HuH-7 (cell line): Measurements from ENCODE around the gene NPM3.

Experiments used
- DNase-seq: peaks from one replicate; pipeline ENCODE4 v3.0.0; 2011; ENCODE audit warnings: low spot score

The NPM3 gene

GRCh38 chr10:101758858-101759257, 24.4 kb downstream of the NPM3 start:
- DNase-seq, result no peak

- no peak for DNase-seq
Observed at GRCh38 chr10:101752241-101752640, 31.0 kb downstream of the NPM3 start.

GRCh38 chr10:101749047-101750016, 33.9 kb downstream of the NPM3 start:
- DNase-seq, result no peak

- DNase-seq, result no peak
Observed at GRCh38 chr10:101748496-101748895, 34.8 kb downstream of the NPM3 start.

- no peak for DNase-seq
Observed at GRCh38 chr10:101745074-101745696, 38.1 kb downstream of the NPM3 start.

GRCh38 chr10:101744267-101744666, 39.0 kb downstream of the NPM3 start:
- DNase-seq, result no peak

GRCh38 chr10:101741938-101742337, 41.3 kb downstream of the NPM3 start:
- no peak for DNase-seq

GRCh38 chr10:101736666-101737065, 46.6 kb downstream of the NPM3 start:
- no peak for DNase-seq

- DNase-seq, result no peak
Observed at GRCh38 chr10:101732096-101732495, 51.1 kb downstream of the NPM3 start.
